Stimulated activated CD4-positive, alpha-beta T cell treated with anti-CD3 and anti-CD28 coated beads, Interleukin-1b, Interleukin-23, amount 100 ng/mL, for 1 hour (primary cell): ENCODE results near the gene AMD1.
"Not testable (repeated sequence)": the region's sequence is repeated elsewhere in the genome, so short reads cannot be mapped to it uniquely, and the experiment has no call there.

ENCODE experiments used
- DNase-seq, 2 donors: peaks; one replicate each; pipeline ENCODE4 v3.0.0-alpha.2; 2020; ENCODE audit warnings: low read depth in 2 of 2

The AMD1 gene

GRCh38 chr6:110877569-110877968, 3.0 kb downstream of the AMD1 start:
- no peak for DNase-seq

GRCh38 chr6:110878751-110879522, 4.4 kb downstream of the AMD1 start:
- no peak for DNase-seq

- DNase-seq = no peak
Observed at GRCh38 chr6:110880651-110881050, 6.1 kb downstream of the AMD1 start.

GRCh38 chr6:110881546-110882273, 7.1 kb downstream of the AMD1 start:
- DNase-seq = no peak

- no peak for DNase-seq
Observed at GRCh38 chr6:110882274-110882619, 7.7 kb downstream of the AMD1 start.

GRCh38 chr6:110882824-110883554, 8.4 kb downstream of the AMD1 start:
- no peak for DNase-seq

- no peak for DNase-seq
Observed at GRCh38 chr6:110884321-110884720, 9.7 kb downstream of the AMD1 start.

- DNase-seq = no peak
Observed at GRCh38 chr6:110885526-110885925, 10.9 kb downstream of the AMD1 start.

- DNase-seq = no peak
Observed at GRCh38 chr6:110886555-110887167, 12.1 kb downstream of the AMD1 start.

GRCh38 chr6:110890288-110890687, 15.7 kb downstream of the AMD1 start:
- no peak for DNase-seq

GRCh38 chr6:110895907-110896608, 21.5 kb downstream of the AMD1 start:
- DNase-seq = no peak

- no peak for DNase-seq
Observed at GRCh38 chr6:110897433-110897832, 22.8 kb downstream of the AMD1 start.

- no peak for DNase-seq
Observed at GRCh38 chr6:110898111-110898510, 23.5 kb downstream of the AMD1 start.

- no peak for DNase-seq
Observed at GRCh38 chr6:110900028-110900598, 25.5 kb downstream of the AMD1 start.

GRCh38 chr6:110901601-110902000, 27.0 kb downstream of the AMD1 start:
- not testable (repeated sequence) for DNase-seq

- DNase-seq = no peak
Observed at GRCh38 chr6:110902091-110902490, 27.5 kb downstream of the AMD1 start.

- not testable (repeated sequence) for DNase-seq
Observed at GRCh38 chr6:110906273-110906672, 31.7 kb downstream of the AMD1 start.

- DNase-seq = no peak
Observed at GRCh38 chr6:110930781-110931180, 56.2 kb downstream of the AMD1 start.

- DNase-seq = no peak
Observed at GRCh38 chr6:110933912-110934311, 59.3 kb downstream of the AMD1 start.

- no peak for DNase-seq
Observed at GRCh38 chr6:110934381-110934898, 59.9 kb downstream of the AMD1 start.

GRCh38 chr6:110935171-110935570, 60.6 kb downstream of the AMD1 start:
- DNase-seq = no peak
